Measurements from ENCODE around the gene GDPD5. TPM values are rescaled to one million over a fixed set of nuclear protein-coding genes. Genes with fewer than 3 reads are reported as not detected.

Gene GDPD5
- total and polyA plus RNA-seq, 4 donors = 6.2 to 24.7 (median 12.0) TPM

DNA sequence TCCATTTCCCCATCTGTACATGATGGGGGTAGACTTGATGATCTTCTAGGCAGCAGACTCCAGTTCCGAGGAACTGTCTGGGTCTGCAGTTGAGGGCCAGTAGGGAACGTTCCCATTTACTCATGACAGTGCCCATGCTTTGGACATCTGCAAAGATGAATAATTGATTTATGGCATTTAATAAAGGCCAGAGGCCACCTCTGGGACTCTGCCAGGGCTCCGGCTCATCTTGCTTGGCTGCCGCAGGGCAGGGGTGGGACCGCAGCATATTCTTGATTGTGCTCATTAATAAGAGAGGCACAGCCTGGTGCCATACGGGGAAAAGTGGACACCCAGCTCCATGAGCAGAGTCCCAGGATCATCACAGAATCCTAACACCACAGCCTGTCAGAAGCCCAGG, 64.6 kb downstream of the GDPD5 start:
- DNase-seq = no peak

DNA sequence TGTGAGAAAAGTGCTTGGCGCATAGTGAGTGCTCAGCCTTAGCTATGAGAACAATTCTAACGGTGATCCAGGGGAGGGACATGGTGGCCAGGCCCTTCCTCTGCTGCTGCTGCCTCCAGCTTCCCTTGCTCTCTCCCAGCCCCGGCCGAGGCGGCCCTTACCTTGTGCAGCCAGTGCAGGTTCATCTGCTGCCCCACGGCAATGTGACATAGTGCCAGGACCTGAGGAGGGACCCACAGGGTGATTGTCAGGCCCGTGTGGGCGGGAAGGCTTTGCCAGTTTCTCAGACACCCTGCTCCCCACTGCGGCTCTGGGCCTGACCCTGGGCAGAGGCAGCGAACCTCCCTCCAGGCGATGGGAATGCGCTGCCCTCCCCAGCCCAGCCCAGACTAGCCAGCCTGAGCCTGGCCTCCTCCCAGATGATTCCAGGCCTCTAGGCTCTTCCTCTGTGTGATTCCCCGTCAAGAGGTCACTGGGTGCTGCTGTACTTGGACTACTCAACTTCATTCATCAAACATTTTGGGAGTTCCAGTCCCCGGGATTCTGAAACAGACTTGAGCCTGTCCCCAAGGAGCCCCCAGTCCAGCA, 69.1 kb downstream of the GDPD5 start:
- ATAC-seq (ENCODE audit: insufficient read depth, low FRiP score) (no peak), DNase-seq (no peak)
- no peak overlapping the region for H3K27ac ChIP-seq (ENCODE audit: low read depth in 1 of 2, low read length in 1 of 2)
- H3K4me1 ChIP-seq (ENCODE audit: control insufficient read depth in 5 of 5, insufficient read depth in 5 of 5, low read length in 5 of 5) = peaks cover 0 to 20% (median 0%) of the 10 kb centered on the region in 5 donors
- H3K9ac ChIP-seq (ENCODE audit: insufficient read depth in 1 of 2, low read length in 2 of 2) = no peak overlapping the region
- WGBS, 2 donors = 87 to 95% methylated on average over 14 of the region's 14 CpGs
- H3K9me3 ChIP-seq (ENCODE audit: control insufficient read depth in 4 of 4, insufficient read depth in 3 of 4, low read length in 3 of 4) = no peaks in the 10 kb centered on the region
- no peak overlapping the region for H3K4me3 ChIP-seq
- TF ChIP-seq, protein P1, sequence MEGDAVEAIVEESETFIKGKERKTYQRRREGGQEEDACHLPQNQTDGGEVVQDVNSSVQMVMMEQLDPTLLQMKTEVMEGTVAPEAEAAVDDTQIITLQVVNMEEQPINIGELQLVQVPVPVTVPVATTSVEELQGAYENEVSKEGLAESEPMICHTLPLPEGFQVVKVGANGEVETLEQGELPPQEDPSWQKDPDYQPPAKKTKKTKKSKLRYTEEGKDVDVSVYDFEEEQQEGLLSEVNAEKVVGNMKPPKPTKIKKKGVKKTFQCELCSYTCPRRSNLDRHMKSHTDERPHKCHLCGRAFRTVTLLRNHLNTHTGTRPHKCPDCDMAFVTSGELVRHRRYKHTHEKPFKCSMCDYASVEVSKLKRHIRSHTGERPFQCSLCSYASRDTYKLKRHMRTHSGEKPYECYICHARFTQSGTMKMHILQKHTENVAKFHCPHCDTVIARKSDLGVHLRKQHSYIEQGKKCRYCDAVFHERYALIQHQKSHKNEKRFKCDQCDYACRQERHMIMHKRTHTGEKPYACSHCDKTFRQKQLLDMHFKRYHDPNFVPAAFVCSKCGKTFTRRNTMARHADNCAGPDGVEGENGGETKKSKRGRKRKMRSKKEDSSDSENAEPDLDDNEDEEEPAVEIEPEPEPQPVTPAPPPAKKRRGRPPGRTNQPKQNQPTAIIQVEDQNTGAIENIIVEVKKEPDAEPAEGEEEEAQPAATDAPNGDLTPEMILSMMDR (IDR thresholded peaks at IDR 0.05; ENCODE audit: control extremely low read depth, extremely low read depth) = no peak
- no peaks in the 10 kb centered on the region for H3K36me3 ChIP-seq (ENCODE audit: control insufficient read depth in 4 of 4, insufficient read depth in 4 of 4, low read length in 4 of 4)
- peaks cover 0 to 3% (median 3%) of the 10 kb centered on the region in 3 donors for H3K27me3 ChIP-seq (ENCODE audit: control insufficient read depth in 3 of 3, insufficient read depth in 3 of 3, low read length in 2 of 3)

More for the DNA sequence above, 64.6 kb downstream of the GDPD5 start:
- H3K36me3 ChIP-seq (ENCODE audit: control insufficient read depth in 4 of 4, insufficient read depth in 4 of 4, low read length in 4 of 4) = no peaks in the 10 kb centered on the region
- no peak overlapping the region for H3K27ac ChIP-seq (ENCODE audit: low read depth in 1 of 2, low read length in 1 of 2)
- H3K9ac ChIP-seq (ENCODE audit: insufficient read depth in 1 of 2, low read length in 2 of 2) = no peak overlapping the region
- WGBS, 2 donors = 93 to 94% methylated on average over 6 of the region's 6 CpGs
- no peak overlapping the region for H3K4me3 ChIP-seq
- no peak for ATAC-seq (ENCODE audit: insufficient read depth, low FRiP score)
- no peaks in the 10 kb centered on the region for H3K27me3 ChIP-seq (ENCODE audit: control insufficient read depth in 3 of 3, insufficient read depth in 3 of 3, low read length in 2 of 3)
- H3K4me1 ChIP-seq (ENCODE audit: control insufficient read depth in 5 of 5, insufficient read depth in 5 of 5, low read length in 5 of 5) = peaks cover 0 to 19% (median 8%) of the 10 kb centered on the region in 5 donors
- H3K9me3 ChIP-seq (ENCODE audit: control insufficient read depth in 4 of 4, insufficient read depth in 3 of 4, low read length in 3 of 4) = no peaks in the 10 kb centered on the region
- TF ChIP-seq, protein P1 (IDR thresholded peaks at IDR 0.05; ENCODE audit: control extremely low read depth, extremely low read depth) = no peak

DNA sequence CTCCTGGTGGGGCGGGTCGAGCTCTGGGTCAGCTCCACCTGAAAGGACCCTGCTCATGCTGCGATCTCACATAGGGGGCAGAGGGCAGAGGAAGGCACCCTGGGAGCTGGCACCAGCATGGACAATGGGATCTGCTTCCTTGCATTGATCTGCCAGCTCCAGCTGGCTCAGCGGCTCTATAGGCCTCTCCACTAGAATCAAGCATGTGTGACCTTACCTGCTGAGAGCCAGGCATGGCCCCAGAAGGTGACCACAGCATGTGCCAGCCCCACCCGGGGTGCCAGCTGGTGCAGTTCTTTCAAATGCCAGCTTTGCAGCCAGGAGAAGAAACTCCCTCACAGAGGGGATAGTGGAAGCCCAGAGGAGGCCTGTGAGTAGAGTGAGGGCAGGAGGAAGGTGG, 70.8 kb downstream of the GDPD5 start:
- Histone ChIP-seq H3K4me3 (no peak overlapping the region), H3K9me3 (ENCODE audit: control insufficient read depth in 4 of 4, insufficient read depth in 3 of 4, low read length in 3 of 4) (no peaks in the 10 kb centered on the region), H3K4me1 (ENCODE audit: control insufficient read depth in 5 of 5, insufficient read depth in 5 of 5, low read length in 5 of 5) (peaks cover 0 to 20% (median 0%) of the 10 kb centered on the region in 5 donors), H3K27me3 (ENCODE audit: control insufficient read depth in 3 of 3, insufficient read depth in 3 of 3, low read length in 2 of 3) (peaks cover 0 to 4% (median 3%) of the 10 kb centered on the region in 3 donors), H3K27ac (ENCODE audit: low read depth in 1 of 2, low read length in 1 of 2) (peak overlapping the region in 1 of 2 donors; percentile 15), H3K9ac (ENCODE audit: insufficient read depth in 1 of 2, low read length in 2 of 2) (no peak overlapping the region), H3K36me3 (ENCODE audit: control insufficient read depth in 4 of 4, insufficient read depth in 4 of 4, low read length in 4 of 4) (no peaks in the 10 kb centered on the region)
- WGBS, 2 donors = 83 to 93% methylated on average over 5 of the region's 5 CpGs
- ATAC-seq (ENCODE audit: insufficient read depth, low FRiP score) (no peak), DNase-seq (no peak)
- TF ChIP-seq, protein P1 (IDR thresholded peaks at IDR 0.05; ENCODE audit: control extremely low read depth, extremely low read depth) = no peak
